Right lobe of liver (tissue), 6 donors: ENCODE results near the gene HPGD. TPM values are rescaled to one million over a fixed set of nuclear protein-coding genes. Genes with fewer than 3 reads are reported as not detected.

Source experiments
- ATAC-seq, 4 donors: fragments of 200-7000 bp; cut with Tn5 transposase; one replicate each; pipeline ENCODE4 v1.9.1; 2020; ENCODE audit warnings: mild to moderate bottlenecking in 4 of 4, moderate library complexity in 4 of 4
- DNase-seq, 3 donors: peaks; one replicate each; pipeline ENCODE4 v3.0.0-alpha.2; 2020
- H3K27ac ChIP-seq, 3 donors: fragments of 200-600 bp; one replicate each; pipeline ENCODE4 v1.8.0; 2022
- H3K27me3 ChIP-seq, 2 donors: fragments of 200-600 bp; one replicate each; pipeline ENCODE4 v1.8.0; 2022
- H3K36me3 ChIP-seq, 4 donors: fragments of 200-600 bp; sonication (generic) in 1 of 4; one replicate each; pipeline versions ENCODE4 v1.5.1 to v1.8.0; 2017 to 2022; ENCODE audit warnings: control low read depth in 1 of 4
- H3K4me1 ChIP-seq, 4 donors: fragments of 200-600 bp; sonication (generic) in 1 of 4; one replicate each; pipeline versions ENCODE4 v1.5.1 to v1.8.0; 2017 to 2022; ENCODE audit warnings: control low read depth in 1 of 4
- H3K4me3 ChIP-seq, 3 donors: fragments of 200-600 bp; one replicate each; pipeline ENCODE4 v1.8.0; 2022
- H3K9me3 ChIP-seq, 4 donors: fragments of 200-600 bp; sonication (generic) in 1 of 4; one replicate each; pipeline versions ENCODE4 v1.5.1 to v1.8.0; 2017 to 2022; ENCODE audit warnings: control low read depth in 1 of 4
- POLR2A ChIP-seq: fragments of 450-650 bp; IDR thresholded peaks from one replicate; pipeline ENCODE4 v1.6.1; 2017; ENCODE audit warnings: antibody characterized with exemption, mild to moderate bottlenecking
- WGBS: methylation state at CpG from one replicate; pipeline ENCODE4 v1.1.6; 2018; ENCODE audit warnings: low coverage, low lambda C conversion rate; ENCODE audit not compliant: insufficient coverage; ENCODE audit errors: missing lambda C conversion rate; 5-methylcytosine and 5-hydroxymethylcytosine counted together
- intact Hi-C, 2 donors: fragments of 100-400 bp; cut with DNase I; formaldehyde crosslinking; loops; one replicate each; pipeline versions ENCODE4 v1.11.2 to v1.14.1; 2022
- long read RNA-seq: library from polyadenylated mRNA; unstranded; transcript quantifications from one replicate; pipeline ENCODE4 v2.0.0, GENCODE V29; 2019
- total RNA-seq, 6 experiments: library from RNA; depleted of rRNA in 2 of 6; stranded (reverse); fragments of >200 nt in 2 of 6; fragmentation: NEBNext Ultra II Directional in 3 of 6; extraction: Animal tissue kit (Norgen Biotek cat#: 25700) in 3 of 6; gene quantifications; one replicate each; pipeline versions ENCODE4 v1.1.0 to v1.2.4, GENCODE V29; 2016 to 2023
- TF ChIP-seq, protein P1 (sequence below), 4 donors: fragments of 200-600 bp in 3 of 4; fragments of 450-650 bp in 1 of 4; IDR thresholded peaks; one replicate each; pipeline versions ENCODE4 v1.5.1 to v1.8.0; 2016 to 2022; ENCODE audit warnings: antibody characterized with exemption in 4 of 4, mild to moderate bottlenecking in 2 of 4
- donor health status: DM: no; HTN: yes; CAD: no.
- donor health status: DM: no; HTN: no; CAD: no.
- donor health status: DM: no; HTN: no; CAD: no.
- donor health status: DM: no; HTN: yes; CAD: no.
- donor health status: DM: no; HTN: yes; CAD: no.

Gene HPGD
- total RNA-seq: 100 to 1,000 TPM in 1 of 6 experiments, 10 to 100 TPM in 5; 71.7 to 124 (median 91.0) TPM
- long read RNA-seq, transcript HPGD-202 (7 exons, 3,027 nt): major isoform, 16 of 45 reads
- long read RNA-seq, partial matches to known transcripts: 25 of 45 reads
- long read RNA-seq, other reads (novel, unspliced or antisense): 2 of 45 reads

DNA sequence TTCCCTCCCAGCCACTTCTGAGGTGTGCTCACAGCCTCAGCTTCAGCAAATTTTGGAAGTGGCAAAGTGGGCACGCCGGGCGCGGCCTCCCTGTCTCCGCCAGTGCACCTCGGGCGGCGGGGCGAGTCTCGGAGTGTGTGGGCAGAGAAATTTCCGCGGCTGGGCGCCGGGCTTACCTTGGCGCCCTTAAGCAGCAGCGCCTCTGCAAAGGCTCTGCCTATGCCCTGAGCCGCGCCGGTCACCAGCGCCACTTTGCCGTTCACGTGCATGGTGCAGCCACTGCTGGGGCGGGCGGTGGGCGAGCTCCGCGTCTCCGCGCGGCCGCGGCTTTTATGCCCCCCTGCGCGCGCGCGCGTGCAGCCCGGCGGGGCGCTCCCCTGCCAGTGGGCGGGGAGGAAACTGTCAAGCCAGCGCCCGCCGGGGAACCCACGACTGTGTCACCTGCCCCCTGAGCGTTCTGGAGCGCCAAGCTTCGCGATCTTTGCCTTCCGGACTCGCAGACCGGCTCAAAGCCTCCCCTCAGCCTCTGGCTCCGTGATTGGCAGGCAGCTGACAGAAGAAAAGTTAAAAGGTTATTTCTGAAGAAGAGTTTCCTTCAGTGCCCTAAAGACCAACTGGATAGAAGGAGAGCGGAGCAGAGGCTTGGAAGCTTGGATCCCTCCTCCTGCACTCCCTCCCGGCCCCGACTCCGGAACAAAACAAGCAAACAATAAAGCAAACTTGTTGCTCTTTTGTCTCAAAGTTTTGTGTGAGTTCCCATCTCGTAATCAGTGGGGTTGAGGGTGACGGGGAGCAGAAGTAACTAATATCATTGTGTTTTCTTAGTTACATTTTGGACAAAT is at the start of gene HPGD:
Gene HPGD (minus strand): TSS at position 306 of the 842 bp plus-strand sequence. CDS start 37 bp downstream, at position 269.
- peak within 1 kb of the TSS; percentile 82 to 95 (median 93) for H3K27ac ChIP-seq
- peak within 1 kb of the TSS; percentile 63 to 72 (median 64) for H3K4me3 ChIP-seq
- ATAC-seq: peak; percentile 70 to 90 (median 82)
- DNase-seq: peak; percentile 85 to 91 (median 89)
- H3K27me3 ChIP-seq: no peaks in the 10 kb centered on the region
- intact Hi-C loops: no loop called here
- H3K36me3 ChIP-seq: no peaks in the 10 kb centered on the region
- no peaks in the 10 kb centered on the region for H3K9me3 ChIP-seq
- TF ChIP-seq POLR2A: peak; percentile 86
- TF ChIP-seq, protein P1, sequence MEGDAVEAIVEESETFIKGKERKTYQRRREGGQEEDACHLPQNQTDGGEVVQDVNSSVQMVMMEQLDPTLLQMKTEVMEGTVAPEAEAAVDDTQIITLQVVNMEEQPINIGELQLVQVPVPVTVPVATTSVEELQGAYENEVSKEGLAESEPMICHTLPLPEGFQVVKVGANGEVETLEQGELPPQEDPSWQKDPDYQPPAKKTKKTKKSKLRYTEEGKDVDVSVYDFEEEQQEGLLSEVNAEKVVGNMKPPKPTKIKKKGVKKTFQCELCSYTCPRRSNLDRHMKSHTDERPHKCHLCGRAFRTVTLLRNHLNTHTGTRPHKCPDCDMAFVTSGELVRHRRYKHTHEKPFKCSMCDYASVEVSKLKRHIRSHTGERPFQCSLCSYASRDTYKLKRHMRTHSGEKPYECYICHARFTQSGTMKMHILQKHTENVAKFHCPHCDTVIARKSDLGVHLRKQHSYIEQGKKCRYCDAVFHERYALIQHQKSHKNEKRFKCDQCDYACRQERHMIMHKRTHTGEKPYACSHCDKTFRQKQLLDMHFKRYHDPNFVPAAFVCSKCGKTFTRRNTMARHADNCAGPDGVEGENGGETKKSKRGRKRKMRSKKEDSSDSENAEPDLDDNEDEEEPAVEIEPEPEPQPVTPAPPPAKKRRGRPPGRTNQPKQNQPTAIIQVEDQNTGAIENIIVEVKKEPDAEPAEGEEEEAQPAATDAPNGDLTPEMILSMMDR (IDR thresholded peaks at IDR 0.05): no peak
- peaks cover 0 to 15% (median 4%) of the 10 kb centered on the region in 4 donors for H3K4me1 ChIP-seq
- WGBS: 0% methylated on average over 19 of the region's 60 CpGs

DNA sequence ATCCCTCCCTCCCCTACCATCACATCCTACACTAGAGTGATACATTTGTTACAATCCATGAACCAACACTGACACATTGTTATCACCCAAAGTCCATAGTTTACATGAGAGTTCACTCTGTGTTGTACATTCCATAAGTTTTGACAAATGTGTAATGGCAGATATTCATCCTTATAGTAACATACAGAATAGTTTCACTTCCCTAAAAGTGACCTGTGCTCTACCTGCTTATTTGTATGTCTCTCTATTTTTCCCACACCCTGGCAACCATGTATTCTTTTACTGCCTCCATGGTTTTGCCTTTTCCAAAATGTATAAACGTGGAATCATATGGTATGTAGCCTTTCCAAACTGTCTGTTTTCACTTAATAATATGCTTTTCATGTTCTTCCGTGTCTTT is 42.2 kb upstream of the HPGD start:
- DNase-seq (no peak), ATAC-seq (no peak)
- Histone ChIP-seq H3K27me3 (no peaks in the 10 kb centered on the region), H3K4me3 (no peak overlapping the region), H3K36me3 (no peaks in the 10 kb centered on the region), H3K4me1 (no peaks in the 10 kb centered on the region), H3K9me3 (no peaks in the 10 kb centered on the region), H3K27ac (no peak overlapping the region)
- 32% methylated on average over 2 of the region's 2 CpGs for WGBS
- intact Hi-C loops: no loop called here
- TF ChIP-seq POLR2A: no peak
- TF ChIP-seq, protein P1 (IDR thresholded peaks at IDR 0.05): no peak

DNA sequence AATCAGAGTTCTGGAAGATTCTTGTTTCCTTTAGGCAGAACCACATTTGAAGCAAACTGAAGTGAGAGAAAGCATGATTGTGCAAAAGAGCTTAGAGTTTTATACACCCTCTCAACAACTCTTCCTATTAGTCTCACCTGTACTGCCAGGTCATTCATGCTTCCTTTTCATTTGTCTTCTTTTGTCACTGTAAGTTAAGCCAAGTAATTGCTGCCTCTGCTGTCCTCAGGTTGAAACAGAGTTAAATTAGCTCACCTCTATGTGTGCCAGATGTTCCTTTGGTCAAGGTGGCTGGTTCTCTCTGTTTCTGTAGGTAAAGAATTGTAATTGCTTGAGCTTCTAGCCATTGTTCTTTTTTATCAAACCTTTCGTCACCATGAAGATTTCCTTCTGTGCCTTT is 41.1 kb upstream of the HPGD start:
- H3K36me3 ChIP-seq: no peaks in the 10 kb centered on the region
- H3K27ac ChIP-seq: no peak overlapping the region
- ATAC-seq: no peak
- WGBS: 100% methylated on average over 1 of the region's 1 CpG
- no peaks in the 10 kb centered on the region for H3K9me3 ChIP-seq
- H3K4me3 ChIP-seq: no peak overlapping the region
- no peaks in the 10 kb centered on the region for H3K4me1 ChIP-seq
- no peaks in the 10 kb centered on the region for H3K27me3 ChIP-seq
- TF ChIP-seq, protein P1 (IDR thresholded peaks at IDR 0.05): no peak
- TF ChIP-seq POLR2A: no peak
- no peak for DNase-seq
- intact Hi-C loops: no loop called here

DNA sequence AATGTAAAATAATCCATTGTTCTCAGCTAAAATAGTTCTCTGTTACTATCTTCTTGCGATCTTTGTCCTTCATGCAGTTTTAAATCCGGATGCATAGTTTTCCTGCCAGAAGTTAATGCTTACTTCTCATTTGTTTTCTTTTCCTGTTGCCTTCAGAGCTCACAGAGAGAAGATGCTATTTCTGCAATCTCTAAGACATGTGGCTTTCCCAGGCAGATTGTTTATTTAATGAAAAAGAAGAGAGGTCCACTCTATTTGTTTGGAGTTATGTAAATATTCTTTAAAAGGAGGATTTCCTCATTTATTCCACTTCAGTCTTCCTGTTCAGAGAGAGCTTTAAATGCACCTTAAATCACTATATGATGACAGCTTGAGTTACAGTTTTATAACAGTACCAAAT is 39.3 kb upstream of the HPGD start:
- Histone ChIP-seq H3K27ac (no peak overlapping the region), H3K27me3 (no peaks in the 10 kb centered on the region), H3K9me3 (no peaks in the 10 kb centered on the region), H3K4me1 (no peaks in the 10 kb centered on the region), H3K36me3 (no peaks in the 10 kb centered on the region), H3K4me3 (no peak overlapping the region)
- ATAC-seq (no peak), DNase-seq (no peak)
- TF ChIP-seq POLR2A: no peak
- TF ChIP-seq, protein P1 (IDR thresholded peaks at IDR 0.05): no peak
- intact Hi-C loops: no loop called here
- WGBS: 25% methylated on average over 2 of the region's 2 CpGs
